ENCODE results near the gene SMIM3. TPM values are rescaled to one million over a fixed set of nuclear protein-coding genes. Genes with fewer than 3 reads are reported as not detected.
A peak's percentile ranks its signal among the peaks of the same experiment; 100 is the strongest.

Gene SMIM3
- total RNA-seq, 1 experiment from 2014 or later, result 15.6 TPM

DNA sequence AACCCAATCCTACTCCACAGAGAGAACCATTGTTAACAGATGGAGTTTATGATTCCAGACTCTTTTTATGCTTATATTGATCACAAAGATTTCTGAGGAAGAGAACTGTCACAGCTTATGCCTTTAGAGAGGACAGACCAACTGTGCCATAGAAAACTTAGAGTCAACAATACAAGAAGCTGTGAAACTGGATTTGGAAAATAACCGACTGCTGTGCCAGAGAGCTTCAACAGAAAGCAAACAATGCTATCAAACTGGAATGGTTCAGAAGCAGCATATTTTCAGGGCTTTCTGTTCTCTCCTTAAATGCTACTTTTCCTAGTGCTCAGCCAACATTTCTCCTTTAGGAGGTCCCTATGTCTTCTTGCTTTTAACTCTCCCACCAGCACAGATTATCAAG, 24.7 kb upstream of the SMIM3 start:
- H3K4me3 ChIP-seq (ENCODE audit: low read length), result no peak overlapping the region
- peaks cover 82% of the 10 kb centered on the region for H3K79me2 ChIP-seq (ENCODE audit: low read length)
- no peak for DNase-seq
- no peaks in the 10 kb centered on the region for H3K9me2 ChIP-seq (replicated peaks; ENCODE audit: low read length)
- H3F3A ChIP-seq (ENCODE audit: low read length, unreplicated experiment), result no peaks in the 10 kb centered on the region
- ChIA-PET CTCF (no interaction called here), POLR2A (ENCODE audit: unreplicated experiment) (no interaction called here)
- H3K4me1 ChIP-seq (ENCODE audit: insufficient read depth, low read length), result peaks cover 18% of the 10 kb centered on the region
- H3K27ac ChIP-seq (ENCODE audit: low read length), result no peak overlapping the region
- no peaks in the 10 kb centered on the region for H3K9me3 ChIP-seq (ENCODE audit: low read length)
- H3K36me3 ChIP-seq (ENCODE audit: low read depth, low read length), result peaks cover 65% of the 10 kb centered on the region
- H3K27me3 ChIP-seq (ENCODE audit: low read length), result no peaks in the 10 kb centered on the region
- no peak for ATAC-seq
- H3K4me2 ChIP-seq (ENCODE audit: low read length), result no peak overlapping the region
- intact Hi-C loops (cut with micrococcal nuclease), result no loop called here
- TF ChIP-seq EZH2phosphoT487 (IDR thresholded peaks at IDR 0.05; ENCODE audit: borderline replicate concordance, low read length), result no peak
- no peak for TF ChIP-seq CTCF (conservative IDR thresholded peaks at IDR 0.05; ENCODE audit: low read depth, low read length)
- TF ChIP-seq EZH2 (IDR thresholded peaks at IDR 0.05; ENCODE audit: low read length, unreplicated experiment), result no peak
- no peak overlapping the region for H2AFZ ChIP-seq (ENCODE audit: low read length)
- H4K20me1 ChIP-seq (ENCODE audit: low read length), result 0 out of 2 replicates have a peak, but pooled peaks cover 4% of the 10 kb centered on the region
- BruUV-seq (replicated peaks), result no TSS peak
- no peak overlapping the region for H3K9ac ChIP-seq (ENCODE audit: low read length)

- no peak for DNase-seq
- no peak for ATAC-seq
- Histone ChIP-seq H3K9me2 (replicated peaks; ENCODE audit: low read length) (no peaks in the 10 kb centered on the region), H3K9me3 (ENCODE audit: low read length) (no peaks in the 10 kb centered on the region), H3F3A (ENCODE audit: low read length, unreplicated experiment) (no peaks in the 10 kb centered on the region), H3K36me3 (ENCODE audit: low read depth, low read length) (peaks cover 36% of the 10 kb centered on the region), H3K4me1 (ENCODE audit: insufficient read depth, low read length) (peaks cover 23% of the 10 kb centered on the region), H3K4me2 (ENCODE audit: low read length) (peak overlapping the region; percentile 85), H3K4me3 (ENCODE audit: low read length) (peak overlapping the region; percentile 84), H3K27me3 (ENCODE audit: low read length) (no peaks in the 10 kb centered on the region), H3K9ac (ENCODE audit: low read length) (peak overlapping the region; percentile 89; the same call in 1 of the 2 replicates), H4K20me1 (ENCODE audit: low read length) (no peaks in the 10 kb centered on the region), H2AFZ (ENCODE audit: low read length) (no peak overlapping the region), H3K79me2 (ENCODE audit: low read length) (peaks cover 51% of the 10 kb centered on the region), H3K27ac (ENCODE audit: low read length) (no peak overlapping the region)
- POLR2A ChIA-PET (ENCODE audit: unreplicated experiment), result no interaction called here
- no TSS peak for BruUV-seq (replicated peaks)
- TF ChIP-seq CTCF (conservative IDR thresholded peaks at IDR 0.05; ENCODE audit: low read depth, low read length), result no peak
- no peak for TF ChIP-seq EZH2 (IDR thresholded peaks at IDR 0.05; ENCODE audit: low read length, unreplicated experiment)
- no peak for TF ChIP-seq EZH2phosphoT487 (IDR thresholded peaks at IDR 0.05; ENCODE audit: borderline replicate concordance, low read length)
- intact Hi-C loops (cut with micrococcal nuclease), result no loop called here
- CTCF ChIA-PET, result interaction anchor here (0.6 kb wide), 1 partner anchor 24 kb away, joined by 3 read pairs; no protein-coding TSS in a partner anchor
These were observed 21.4 kb upstream of the SMIM3 start for GRCh38 chr5:150757087-150757649.

DNA sequence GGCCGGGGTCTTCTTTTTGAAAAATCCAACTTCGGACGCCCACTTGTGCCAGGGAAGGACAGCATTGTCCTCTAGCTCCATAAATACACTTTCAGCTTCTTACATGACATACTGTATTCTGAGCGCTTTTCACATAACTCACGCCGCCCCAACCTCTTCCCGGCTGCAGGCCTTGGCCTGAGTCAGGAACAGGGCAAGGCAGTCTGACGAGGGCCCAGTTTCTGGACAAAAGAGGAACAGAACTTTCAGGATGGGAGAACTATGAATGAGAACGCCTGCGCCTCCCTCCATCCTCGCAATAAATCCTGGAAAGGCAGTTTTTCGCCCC, 20.4 kb upstream of the SMIM3 start:
- peak overlapping the region; percentile 89 for H2AFZ ChIP-seq (ENCODE audit: low read length)
- no peak for TF ChIP-seq CTCF (conservative IDR thresholded peaks at IDR 0.05; ENCODE audit: low read depth, low read length)
- no peak for TF ChIP-seq EZH2phosphoT487 (IDR thresholded peaks at IDR 0.05; ENCODE audit: borderline replicate concordance, low read length)
- TF ChIP-seq EZH2 (IDR thresholded peaks at IDR 0.05; ENCODE audit: low read length, unreplicated experiment), result no peak
- peaks cover 31% of the 10 kb centered on the region for H3K36me3 ChIP-seq (ENCODE audit: low read depth, low read length)
- peak overlapping the region; percentile 85 for H3K4me2 ChIP-seq (ENCODE audit: low read length)
- peaks cover 50% of the 10 kb centered on the region for H3K79me2 ChIP-seq (ENCODE audit: low read length)
- peaks cover 26% of the 10 kb centered on the region for H3K4me1 ChIP-seq (ENCODE audit: insufficient read depth, low read length)
- peak overlapping the region; percentile 84 for H3K4me3 ChIP-seq (ENCODE audit: low read length)
- peak overlapping the region; percentile 89 for H3K9ac ChIP-seq (ENCODE audit: low read length)
- no peaks in the 10 kb centered on the region for H3K9me3 ChIP-seq (ENCODE audit: low read length)
- BruUV-seq (replicated peaks), result no TSS peak
- DNase-seq, result no peak
- H3F3A ChIP-seq (ENCODE audit: low read length, unreplicated experiment), result no peaks in the 10 kb centered on the region
- peak overlapping the region; percentile 87 for H3K27ac ChIP-seq (ENCODE audit: low read length)
- no peaks in the 10 kb centered on the region for H3K9me2 ChIP-seq (replicated peaks; ENCODE audit: low read length)
- ChIA-PET POLR2A (ENCODE audit: unreplicated experiment) (interaction anchor here (0.6 to 0.9 kb wide), 4 partner anchors 20 to 335 kb away, joined by 3 read pairs; partner anchors contain the start of gene SMIM3), CTCF (no interaction called here)
- intact Hi-C loops (cut with micrococcal nuclease), result loop anchor here (1.0 to 2.0 kb wide), 2 partner anchors 20 to 43 kb away; partner anchors contain the start of gene SMIM3
- peak; percentile 19 for ATAC-seq
- H3K27me3 ChIP-seq (ENCODE audit: low read length), result no peaks in the 10 kb centered on the region
- no peaks in the 10 kb centered on the region for H4K20me1 ChIP-seq (ENCODE audit: low read length)
